H1 (cell line): ENCODE results near the gene GRID2. TPM values are rescaled to one million over a fixed set of nuclear protein-coding genes. Genes with fewer than 3 reads are reported as not detected.

Source experiments
- CTCF ChIA-PET: fragments of 300-600 bp; sonication (Branson Sonifier 250); formaldehyde crosslinking; loops from one replicate; lab custom pipeline; 2021; ENCODE audit not compliant: partially characterized antibody; lab: Charles Lee
- POLR2A ChIA-PET: fragments of 300-600 bp; sonication (Branson Sonifier 250); formaldehyde crosslinking; loops from one replicate; lab custom pipeline; 2021; ENCODE audit warnings: inconsistent platforms; ENCODE audit not compliant: partially characterized antibody; lab: Charles Lee
- DNase-seq, 2 experiments: peaks; one replicate each; pipeline versions ENCODE4 v3.0.0 to v3.0.0-alpha.2; 2010 to 2022; ENCODE audit warnings: low spot score in 2 of 2, low read depth in 1 of 2, mixed read lengths in 1 of 2
- FAIRE-seq: peaks from 2 replicates; lab custom pipeline; 2011; peaks lifted over from hg19 to GRCh38; lab: Jason Lieb, UNC
- H2AFZ ChIP-seq: 2 replicates; pipeline ENCODE4 v1.8.1; 2012; ENCODE audit warnings: low read length, inconsistent platforms
- H2AK5ac ChIP-seq: 2 replicates; pipeline ENCODE4 v1.6.1; 2013; ENCODE audit warnings: low read depth, low read length
- H2BK120ac ChIP-seq: replicated peaks from 2 replicates; pipeline ENCODE3; 2013; ENCODE audit warnings: low read depth, low read length, inconsistent platforms
- H2BK12ac ChIP-seq: 2 replicates; pipeline ENCODE4 v1.6.1; 2013; ENCODE audit warnings: low read depth, low read length
- H2BK15ac ChIP-seq: 2 replicates; pipeline ENCODE4 v1.6.1; 2013; ENCODE audit warnings: low read length
- H2BK20ac ChIP-seq: 2 replicates; pipeline ENCODE4 v1.6.1; 2013; ENCODE audit warnings: low read length
- H2BK5ac ChIP-seq: 2 replicates; pipeline ENCODE4 v1.6.1; 2013; ENCODE audit warnings: low read depth, low read length
- H3K14ac ChIP-seq: 2 replicates; pipeline ENCODE4 v1.6.1; 2013; ENCODE audit warnings: inconsistent platforms; ENCODE audit not compliant: insufficient read length
- H3K18ac ChIP-seq: 2 replicates; pipeline ENCODE4 v1.6.1; 2013; ENCODE audit warnings: low read length; ENCODE audit errors: extremely low read depth
- H3K23ac ChIP-seq: 2 replicates; pipeline ENCODE4 v1.6.1; 2013; ENCODE audit warnings: inconsistent platforms; ENCODE audit not compliant: insufficient read length
- H3K23me2 ChIP-seq: 2 replicates; pipeline ENCODE4 v1.6.1; 2013; ENCODE audit warnings: low read depth, low read length
- H3K27ac ChIP-seq: 2 replicates; pipeline ENCODE4 v1.6.1; 2011; ENCODE audit warnings: low read depth, low read length, inconsistent platforms
- H3K27me3 ChIP-seq, 4 experiments: replicated peaks in 1 of 4; 1 replicate in 1 of 4; 2 replicates in 3 of 4; pipeline versions ENCODE4 v1.6.1 to v1.8.1; 2011 to 2013; ENCODE audit warnings: low read length in 3 of 4, mild to moderate bottlenecking in 3 of 4, inconsistent platforms in 2 of 4, mixed read lengths in 2 of 4, moderate library complexity in 1 of 4; ENCODE audit not compliant: control insufficient read depth in 3 of 4, insufficient read depth in 3 of 4; ENCODE audit errors: extremely low read depth in 1 of 4
- H3K36me3 ChIP-seq, 4 experiments: 2 replicates each; pipeline versions ENCODE4 v1.6.1 to v1.8.1; 2011 to 2013; ENCODE audit warnings: mild to moderate bottlenecking in 4 of 4, low read length in 3 of 4, moderate library complexity in 2 of 4, control low read depth in 1 of 4, inconsistent platforms in 1 of 4; ENCODE audit not compliant: insufficient read depth in 4 of 4, control insufficient read depth in 2 of 4
- H3K4ac ChIP-seq: replicated peaks from 2 replicates; pipeline ENCODE3; 2013; ENCODE audit warnings: low read length, low read depth, mixed read lengths, inconsistent platforms; ENCODE audit not compliant: insufficient read length
- H3K4me1 ChIP-seq, 4 experiments: replicated peaks in 1 of 4; 1 replicate in 1 of 4; 2 replicates in 3 of 4; pipeline versions ENCODE4 v1.6.1 to v1.8.1; 2011 to 2013; ENCODE audit warnings: low read length in 3 of 4, inconsistent platforms in 2 of 4, mixed read lengths in 1 of 4; ENCODE audit not compliant: insufficient read depth in 4 of 4, control insufficient read depth in 3 of 4
- H3K4me2 ChIP-seq, 2 experiments: 2 replicates each; pipeline versions ENCODE4 v1.6.1 to v1.8.1; 2011 to 2013; ENCODE audit warnings: low read depth in 2 of 2, low read length in 2 of 2, control low read depth in 1 of 2, inconsistent platforms in 1 of 2, mild to moderate bottlenecking in 1 of 2; ENCODE audit not compliant: insufficient read depth in 1 of 2
- H3K4me3 ChIP-seq, 4 experiments: fragments of 200-600, 300-600 bp in 1 of 4; sonication (generic), shearing (Covaris generic), sonication (Bioruptor Twin) in 1 of 4; 2 replicates each; pipeline versions ENCODE4 v1.5.1 to v1.8.1; 2011 to 2016; ENCODE audit warnings: low read length in 4 of 4, low read depth in 3 of 4, control low read depth in 2 of 4, inconsistent platforms in 2 of 4, mild to moderate bottlenecking in 2 of 4, mixed read lengths in 1 of 4, moderate library complexity in 1 of 4; ENCODE audit not compliant: insufficient read depth in 2 of 4; ENCODE audit errors: extremely low read depth in 1 of 4
- H3K56ac ChIP-seq: replicated peaks from 2 replicates; pipeline ENCODE3; 2013; ENCODE audit warnings: low read depth, mild to moderate bottlenecking, mixed read lengths, low read length, inconsistent platforms; ENCODE audit not compliant: insufficient read length
- H3K79me1 ChIP-seq: 2 replicates; pipeline ENCODE4 v1.6.1; 2013; ENCODE audit warnings: low read depth, low read length, control low read depth
- H3K79me2 ChIP-seq, 2 experiments: 2 replicates each; pipeline versions ENCODE4 v1.6.1 to v1.8.1; 2012 to 2013; ENCODE audit warnings: low read length in 2 of 2, mild to moderate bottlenecking in 2 of 2, inconsistent platforms in 1 of 2; ENCODE audit not compliant: insufficient read depth in 2 of 2, control insufficient read depth in 1 of 2
- H3K9ac ChIP-seq, 4 experiments: replicated peaks in 1 of 4; 1 replicate in 1 of 4; 2 replicates in 3 of 4; pipeline versions ENCODE4 v1.6.1 to v1.8.1; 2011 to 2013; ENCODE audit warnings: low read depth in 3 of 4, low read length in 3 of 4, control low read depth in 2 of 4, mild to moderate bottlenecking in 2 of 4, moderate library complexity in 2 of 4, inconsistent platforms in 1 of 4; ENCODE audit errors: extremely low read depth in 1 of 4
- H3K9me3 ChIP-seq, 2 experiments: 2 replicates each; pipeline versions ENCODE4 v1.6.1 to v1.8.1; 2012 to 2013; ENCODE audit warnings: mild to moderate bottlenecking in 2 of 2, moderate library complexity in 2 of 2, control low read depth in 1 of 2, inconsistent platforms in 1 of 2, low read depth in 1 of 2, low read length in 1 of 2, mixed read lengths in 1 of 2; ENCODE audit not compliant: insufficient read depth in 2 of 2
- H4K20me1 ChIP-seq, 2 experiments: replicated peaks in 1 of 2; 2 replicates each; pipeline versions ENCODE3 to v1.8.1; 2011 to 2013; ENCODE audit warnings: inconsistent platforms in 2 of 2, low read length in 2 of 2, mild to moderate bottlenecking in 1 of 2; ENCODE audit not compliant: insufficient read depth in 2 of 2, control insufficient read depth in 1 of 2
- H4K5ac ChIP-seq: 2 replicates; pipeline ENCODE4 v1.6.1; 2013; ENCODE audit warnings: low read length, low read depth, mixed read lengths, inconsistent platforms; ENCODE audit not compliant: insufficient read length
- H4K8ac ChIP-seq: 2 replicates; pipeline ENCODE4 v1.8.0; 2013; ENCODE audit warnings: mild to moderate bottlenecking, moderate library complexity, low read length, inconsistent platforms; ENCODE audit not compliant: insufficient read depth; ENCODE audit errors: extremely low read depth
- H4K91ac ChIP-seq: replicated peaks from 2 replicates; pipeline ENCODE3; 2013; ENCODE audit warnings: low read length, mixed read lengths, inconsistent platforms; ENCODE audit not compliant: insufficient read length
- JUN ChIP-seq: IDR thresholded peaks from 2 replicates; pipeline ENCODE4 v1.6.1; 2011; ENCODE audit warnings: low read depth, mild to moderate bottlenecking, improper control_type of control experiment, low read length
- TAF7 ChIP-seq: optimal IDR thresholded peaks from 2 replicates; pipeline ENCODE3; 2011; ENCODE audit warnings: low read depth, mild to moderate bottlenecking, inconsistent platforms, low read length, moderate library complexity, borderline replicate concordance
- USF2 ChIP-seq: IDR thresholded peaks from 2 replicates; pipeline ENCODE4 v1.6.1; 2011; ENCODE audit warnings: low read length, improper control_type of control experiment
- WGBS, 2 experiments: shearing (Covaris generic) in 1 of 2; methylation state at CpG; one replicate each; pipeline versions ENCODE4 v1.1.6 to v1.1.7; 2013 to 2015; ENCODE audit warnings: low lambda C conversion rate in 2 of 2, mixed read lengths in 2 of 2, inconsistent platforms in 1 of 2, low coverage in 1 of 2, missing lambda C conversion rate in 1 of 2; ENCODE audit not compliant: insufficient replicate concordance in 2 of 2, insufficient coverage in 1 of 2, insufficient read length in 1 of 2; ENCODE audit errors: extremely low coverage in 1 of 2, missing lambda C conversion rate in 1 of 2; 5-methylcytosine and 5-hydroxymethylcytosine counted together
- polyA plus RNA-seq, 7 experiments: library from polyadenylated mRNA; depleted of rRNA in 3 of 7; stranded (reverse) in 5 of 7; unstranded in 2 of 7; fragments of >200 nt in 5 of 7; fragments of 200-250 nt in 2 of 7; gene quantifications; 1 replicate in 5 of 7; 2 replicates in 1 of 7; 4 replicates in 1 of 7; pipeline versions ENCODE4 v1.2.1 to v1.2.3, GENCODE V29; 2011 to 2013; ENCODE audit warnings: missing spikeins in 2 of 7, mixed read lengths in 2 of 7
- total RNA-seq: library from RNA; stranded (reverse); fragmentation: NEBNext Ultra II Directional; extraction: Animal tissue kit (Norgen Biotek cat#: 25700); gene quantifications from 2 replicates; pipeline ENCODE4 v1.2.1, GENCODE V29; 2021
- TF ChIP-seq, protein P1 (sequence below): IDR thresholded peaks from 2 replicates; pipeline ENCODE4 v1.6.1; 2011; ENCODE audit warnings: low read depth, mild to moderate bottlenecking, low read length; ENCODE audit not compliant: insufficient read depth

Gene GRID2
- total and polyA plus RNA-seq, 2 of the 8 experiments (the other 6 are each of a cell fraction or from before 2014, with no cell fraction given), result 31.1 to 81.9 TPM

DNA sequence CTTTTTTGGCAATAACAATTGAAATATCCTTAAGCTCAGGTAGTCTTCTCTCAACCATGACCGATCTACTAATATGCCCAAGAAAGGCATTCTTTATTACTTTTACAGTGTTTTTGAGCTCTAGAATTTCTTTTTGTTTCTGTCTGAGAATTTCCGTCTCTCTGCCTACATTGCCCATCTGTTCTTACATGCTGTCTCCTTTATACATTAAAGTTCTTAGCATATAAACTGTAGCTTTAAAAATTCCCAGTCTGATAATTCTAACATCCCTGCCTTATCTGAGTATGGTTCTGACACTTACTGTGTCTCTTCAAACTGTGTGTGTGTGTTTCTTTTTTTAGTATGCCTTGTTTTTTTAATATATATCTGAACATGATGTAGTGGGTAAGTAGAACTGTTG, 658.1 kb downstream of the GRID2 start:
- no peak overlapping the region for H3K23ac ChIP-seq
- H4K5ac ChIP-seq, result no peak overlapping the region
- H3K79me1 ChIP-seq, result no peaks in the 10 kb centered on the region
- H3K18ac ChIP-seq, result no peak overlapping the region
- TF ChIP-seq USF2 (no peak), TAF7 (no peak), JUN (no peak)
- TF ChIP-seq, protein P1, sequence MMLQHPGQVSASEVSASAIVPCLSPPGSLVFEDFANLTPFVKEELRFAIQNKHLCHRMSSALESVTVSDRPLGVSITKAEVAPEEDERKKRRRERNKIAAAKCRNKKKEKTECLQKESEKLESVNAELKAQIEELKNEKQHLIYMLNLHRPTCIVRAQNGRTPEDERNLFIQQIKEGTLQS, result no peak
- FAIRE-seq (peak; percentile 48), DNase-seq (no peak)
- ChIA-PET POLR2A (interaction anchor here (0.5 kb wide), 1 partner anchor 657 kb away, joined by 3 read pairs; no protein-coding TSS in a partner anchor), CTCF (no interaction called here)
- no peaks in the 10 kb centered on the region; a peak in 2 of 7 replicates for H3K4me1 ChIP-seq
- H2BK12ac ChIP-seq, result no peak overlapping the region
- no peak overlapping the region for H3K4me2 ChIP-seq
- no peak overlapping the region for H3K4ac ChIP-seq
- H2AFZ ChIP-seq, result no peak overlapping the region
- no peak overlapping the region for H2BK20ac ChIP-seq
- no peak overlapping the region for H4K91ac ChIP-seq
- H3K9ac ChIP-seq, result no peak overlapping the region
- no peak overlapping the region for H2BK5ac ChIP-seq
- H3K23me2 ChIP-seq, result no peaks in the 10 kb centered on the region
- H2AK5ac ChIP-seq, result no peak overlapping the region
- H3K27me3 ChIP-seq, result no peaks in the 10 kb centered on the region
- H3K4me3 ChIP-seq, result no peak overlapping the region
- no peak overlapping the region for H2BK120ac ChIP-seq
- no peak overlapping the region for H3K27ac ChIP-seq
- H3K79me2 ChIP-seq, result peaks cover 0 to 15% of the 10 kb centered on the region in 2 experiments; a peak in 2 of 4 replicates
- no peak overlapping the region for H3K14ac ChIP-seq
- H4K8ac ChIP-seq, result no peak overlapping the region
- H3K56ac ChIP-seq, result no peak overlapping the region
- H2BK15ac ChIP-seq, result no peak overlapping the region
- H4K20me1 ChIP-seq, result no peaks in the 10 kb centered on the region
- WGBS, 2 experiments, result 89% methylated on average over 2 of the region's 2 CpGs; no CpG with 5 or more reads in 1 of the 2 experiments
- no peaks in the 10 kb centered on the region for H3K36me3 ChIP-seq
- no peaks in the 10 kb centered on the region for H3K9me3 ChIP-seq
